Astrocyte (in vitro differentiated cells and primary cell): ENCODE results near the gene MOG. TPM values are rescaled to one million over a fixed set of nuclear protein-coding genes. Genes with fewer than 3 reads are reported as not detected.

Experiments
- DNase-seq: peaks from one replicate; pipeline ENCODE4 v3.0.0-alpha.2; 2010; ENCODE audit warnings: low read depth
- FAIRE-seq: peaks from 2 replicates; lab custom pipeline; 2011; peaks lifted over from hg19 to GRCh38; lab: Jason Lieb, UNC
- H2AFZ ChIP-seq: 2 replicates; pipeline ENCODE4 v1.6.0; 2012; ENCODE audit warnings: low read depth, low read length, inconsistent platforms
- H3K27ac ChIP-seq: 2 replicates; pipeline ENCODE4 v1.5.1; 2011; ENCODE audit warnings: low read depth, low read length, inconsistent platforms
- H3K27me3 ChIP-seq: 2 replicates; pipeline ENCODE4 v1.6.0; 2011; ENCODE audit warnings: low read length, inconsistent platforms; ENCODE audit not compliant: insufficient read depth
- H3K36me3 ChIP-seq: 2 replicates; pipeline ENCODE4 v1.5.1; 2011; ENCODE audit warnings: low read length, inconsistent platforms; ENCODE audit not compliant: insufficient read depth
- H3K4me1 ChIP-seq: 2 replicates; pipeline ENCODE4 v1.5.1; 2011; ENCODE audit warnings: low read length, inconsistent platforms; ENCODE audit not compliant: insufficient read depth
- H3K4me2 ChIP-seq: 2 replicates; pipeline ENCODE4 v1.6.0; 2012; ENCODE audit warnings: low read length, inconsistent platforms
- H3K4me3 ChIP-seq: 2 replicates; pipeline ENCODE4 v1.5.1; 2011; ENCODE audit warnings: low read depth, mild to moderate bottlenecking, low read length, inconsistent platforms; ENCODE audit not compliant: insufficient read depth
- H3K79me2 ChIP-seq: 2 replicates; pipeline ENCODE4 v1.6.0; 2012; ENCODE audit warnings: mild to moderate bottlenecking, low read length, inconsistent platforms; ENCODE audit not compliant: insufficient read depth
- H3K9ac ChIP-seq: 2 replicates; pipeline ENCODE4 v1.6.0; 2012; ENCODE audit warnings: mild to moderate bottlenecking, low read length, inconsistent platforms
- H3K9me3 ChIP-seq: 2 replicates; pipeline ENCODE4 v1.5.1; 2012; ENCODE audit warnings: low read depth, mild to moderate bottlenecking, low read length, inconsistent platforms; ENCODE audit not compliant: insufficient read depth
- H4K20me1 ChIP-seq: 2 replicates; pipeline ENCODE4 v1.6.0; 2012; ENCODE audit warnings: low read length, inconsistent platforms; ENCODE audit not compliant: insufficient read depth
- H3K27ac Mint-ChIP-seq: one replicate; pipeline ENCODE4 v1.8.0; 2021; ENCODE audit warnings: mild to moderate bottlenecking, mixed read lengths; ENCODE audit not compliant: unreplicated experiment
- H3K27me3 Mint-ChIP-seq: one replicate; pipeline ENCODE4 v1.8.0; 2021; ENCODE audit warnings: low read depth, mixed read lengths; ENCODE audit not compliant: unreplicated experiment
- H3K36me3 Mint-ChIP-seq: one replicate; pipeline ENCODE4 v1.8.0; 2021; ENCODE audit warnings: low read depth, mixed read lengths; ENCODE audit not compliant: unreplicated experiment
- H3K4me1 Mint-ChIP-seq: one replicate; pipeline ENCODE4 v1.8.0; 2021; ENCODE audit warnings: low read depth, mixed read lengths; ENCODE audit not compliant: unreplicated experiment
- H3K4me3 Mint-ChIP-seq: one replicate; pipeline ENCODE4 v1.8.0; 2021; ENCODE audit warnings: mild to moderate bottlenecking, moderate library complexity, mixed read lengths; ENCODE audit not compliant: unreplicated experiment
- H3K9me3 Mint-ChIP-seq: one replicate; pipeline ENCODE4 v1.8.0; 2021; ENCODE audit warnings: mild to moderate bottlenecking, mixed read lengths; ENCODE audit not compliant: unreplicated experiment
- EZH2 ChIP-seq: IDR thresholded peaks from 2 replicates; pipeline ENCODE4 v1.6.1; 2012; ENCODE audit warnings: mild to moderate bottlenecking, low read length, inconsistent platforms; ENCODE audit not compliant: insufficient read depth
- total RNA-seq: library from RNA; stranded (reverse); gene quantifications from 2 replicates; pipeline ENCODE4 v1.2.1, GENCODE V29; 2021
- TF ChIP-seq, protein P1 (sequence below): IDR thresholded peaks from 2 replicates; pipeline ENCODE4 v1.5.1; 2011; ENCODE audit warnings: low read depth, mild to moderate bottlenecking, inconsistent platforms, low read length, moderate library complexity; ENCODE audit not compliant: insufficient read depth

Gene MOG
- total RNA-seq, 1 donor from 2014 or later = not detected

DNA sequence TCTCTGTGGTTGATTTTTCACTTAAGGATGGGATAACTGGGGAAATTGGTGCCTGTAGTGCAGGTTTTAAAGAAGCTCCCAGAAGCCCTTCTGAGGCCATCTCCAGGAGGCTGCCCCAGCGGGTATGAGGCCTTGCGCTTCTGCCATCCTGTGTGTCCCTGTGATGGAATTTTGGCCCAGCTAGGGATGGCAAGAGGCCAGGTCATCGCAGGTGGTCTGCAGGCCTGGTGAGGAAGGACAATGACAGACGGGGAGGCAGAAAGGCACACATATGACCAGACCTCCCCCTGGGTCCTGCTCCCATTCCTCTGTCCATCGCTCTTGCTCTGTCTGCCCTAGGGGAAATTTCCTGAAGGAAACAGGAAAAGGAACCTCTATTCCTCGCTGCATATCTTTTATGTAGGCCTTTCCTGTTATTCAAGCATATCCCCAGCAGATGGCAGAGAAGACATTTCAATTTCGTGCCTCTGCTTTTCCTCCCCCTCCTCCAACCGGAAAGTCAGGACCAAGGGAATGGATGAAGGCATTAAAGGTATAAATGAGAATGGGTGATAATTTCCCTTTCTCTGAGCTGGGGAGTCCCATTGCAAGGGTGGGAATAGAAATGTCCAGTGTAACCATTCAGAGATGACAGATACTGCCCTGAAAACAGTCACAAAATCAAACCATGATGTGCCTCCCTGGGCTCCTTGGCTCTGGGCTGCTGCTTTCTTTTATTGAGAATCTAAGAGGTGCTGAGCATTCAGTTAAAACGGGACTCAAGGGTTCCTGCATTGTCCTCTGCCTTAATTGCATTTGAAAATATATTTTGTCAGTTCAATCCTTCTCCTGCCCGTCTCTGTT lies 48.7 kb downstream of the MOG start:
- DNase-seq (peak; percentile 22), FAIRE-seq (no peak)
- Histone ChIP-seq H3K4me3 (no peak overlapping the region), H3K27ac (no peak overlapping the region), H4K20me1 (no peaks in the 10 kb centered on the region), H3K4me1 (no peaks in the 10 kb centered on the region), H3K4me2 (no peak overlapping the region), H3K79me2 (no peaks in the 10 kb centered on the region), H3K9me3 (no peaks in the 10 kb centered on the region), H3K36me3 (no peaks in the 10 kb centered on the region), H3K27me3 (no peaks in the 10 kb centered on the region), H2AFZ (no peak overlapping the region), H3K9ac (no peak overlapping the region)
- Mint-ChIP-seq H3K9me3 (no peaks in the 10 kb centered on the region), H3K4me3 (no peak overlapping the region), H3K27me3 (peaks cover 64% of the 10 kb centered on the region), H3K27ac (peak overlapping the region; percentile 77), H3K36me3 (no peaks in the 10 kb centered on the region), H3K4me1 (no peaks in the 10 kb centered on the region)
- TF ChIP-seq, protein P1, sequence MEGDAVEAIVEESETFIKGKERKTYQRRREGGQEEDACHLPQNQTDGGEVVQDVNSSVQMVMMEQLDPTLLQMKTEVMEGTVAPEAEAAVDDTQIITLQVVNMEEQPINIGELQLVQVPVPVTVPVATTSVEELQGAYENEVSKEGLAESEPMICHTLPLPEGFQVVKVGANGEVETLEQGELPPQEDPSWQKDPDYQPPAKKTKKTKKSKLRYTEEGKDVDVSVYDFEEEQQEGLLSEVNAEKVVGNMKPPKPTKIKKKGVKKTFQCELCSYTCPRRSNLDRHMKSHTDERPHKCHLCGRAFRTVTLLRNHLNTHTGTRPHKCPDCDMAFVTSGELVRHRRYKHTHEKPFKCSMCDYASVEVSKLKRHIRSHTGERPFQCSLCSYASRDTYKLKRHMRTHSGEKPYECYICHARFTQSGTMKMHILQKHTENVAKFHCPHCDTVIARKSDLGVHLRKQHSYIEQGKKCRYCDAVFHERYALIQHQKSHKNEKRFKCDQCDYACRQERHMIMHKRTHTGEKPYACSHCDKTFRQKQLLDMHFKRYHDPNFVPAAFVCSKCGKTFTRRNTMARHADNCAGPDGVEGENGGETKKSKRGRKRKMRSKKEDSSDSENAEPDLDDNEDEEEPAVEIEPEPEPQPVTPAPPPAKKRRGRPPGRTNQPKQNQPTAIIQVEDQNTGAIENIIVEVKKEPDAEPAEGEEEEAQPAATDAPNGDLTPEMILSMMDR = peak; percentile 47
- no peak for TF ChIP-seq EZH2

DNA sequence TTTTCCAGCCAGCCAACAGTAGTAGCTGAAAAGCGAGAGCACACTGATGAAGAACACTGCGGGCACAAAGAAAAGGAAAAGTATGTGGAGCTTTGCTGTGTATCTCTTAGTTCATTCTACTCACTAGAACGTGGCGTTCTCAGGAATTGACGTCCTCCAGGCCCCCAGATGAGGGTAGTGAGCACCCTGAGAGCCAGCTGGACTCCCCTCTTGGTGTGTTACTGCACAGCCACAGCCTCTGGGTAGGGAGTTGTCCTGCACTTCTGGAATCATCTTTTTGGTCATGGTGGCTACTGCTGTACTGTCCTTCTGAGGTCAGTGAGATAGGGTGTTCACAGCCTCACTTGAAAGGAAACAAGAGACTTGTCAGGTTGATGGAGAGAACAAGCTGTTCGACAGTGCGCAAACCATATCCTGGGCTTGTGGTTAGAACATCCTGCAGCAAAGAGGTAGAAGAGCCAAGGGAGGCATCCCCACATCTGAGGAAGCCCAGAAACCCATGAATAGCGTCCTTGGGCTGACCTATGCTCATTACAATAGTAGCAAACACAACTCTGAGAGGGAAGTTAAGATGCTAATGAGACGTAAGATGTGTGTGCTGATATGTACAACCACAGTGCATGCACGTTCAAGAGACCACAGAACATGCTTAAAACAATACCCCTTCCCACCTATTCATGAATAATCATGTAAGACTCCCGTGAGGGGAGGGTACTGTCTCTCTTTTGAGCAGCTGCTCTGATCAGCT lies 51.7 kb downstream of the MOG start:
- Mint-ChIP-seq H3K9me3 (no peaks in the 10 kb centered on the region), H3K4me1 (no peaks in the 10 kb centered on the region), H3K36me3 (no peaks in the 10 kb centered on the region), H3K4me3 (no peak overlapping the region), H3K27ac (no peak overlapping the region), H3K27me3 (peaks cover 67% of the 10 kb centered on the region)
- DNase-seq (no peak), FAIRE-seq (no peak)
- Histone ChIP-seq H3K27me3 (no peaks in the 10 kb centered on the region), H3K4me2 (no peak overlapping the region), H3K27ac (no peak overlapping the region), H3K36me3 (no peaks in the 10 kb centered on the region), H3K4me3 (no peak overlapping the region), H4K20me1 (no peaks in the 10 kb centered on the region), H3K9ac (no peak overlapping the region), H2AFZ (no peak overlapping the region), H3K4me1 (no peaks in the 10 kb centered on the region), H3K9me3 (no peaks in the 10 kb centered on the region), H3K79me2 (no peaks in the 10 kb centered on the region)
- TF ChIP-seq, protein P1 = no peak
- TF ChIP-seq EZH2 = no peak
